Lower leg skin (tissue), 3 donors: ENCODE data around the gene CALHM3.

Experiments used
- POLR2A ChIP-seq, 2 donors: fragments of 450-650 bp; IDR thresholded peaks; one replicate each; pipeline ENCODE4 v1.6.1; 2016 to 2017; ENCODE audit warnings: antibody characterized with exemption in 2 of 2, mild to moderate bottlenecking in 1 of 2, moderate library complexity in 1 of 2
- TF ChIP-seq, protein P1 (sequence below), 3 donors: fragments of 450-650 bp; IDR thresholded peaks; one replicate each; pipeline ENCODE4 v1.5.1; 2016; ENCODE audit warnings: antibody characterized with exemption in 3 of 3, mild to moderate bottlenecking in 3 of 3, moderate library complexity in 2 of 3

DNA sequence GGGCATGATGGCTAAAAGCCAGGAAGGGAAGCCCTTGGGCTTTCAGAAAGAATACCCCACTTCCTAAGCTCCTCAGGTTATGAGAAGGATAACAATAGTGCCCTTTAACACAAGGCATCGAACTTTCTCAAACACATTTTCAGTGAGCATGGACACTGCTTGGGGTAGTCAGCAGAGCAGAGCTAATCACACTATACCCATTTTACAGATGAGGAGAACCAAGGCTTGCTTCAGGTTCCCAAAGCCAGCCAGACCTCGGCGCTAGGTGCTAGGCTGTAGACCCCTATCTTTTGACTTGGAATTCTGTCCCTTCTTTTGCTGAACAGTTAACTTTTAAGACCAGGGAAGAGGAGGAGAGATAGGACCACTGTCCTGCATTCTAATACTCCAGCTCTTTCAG lies 16.3 kb upstream of the CALHM3 start:
- TF ChIP-seq, protein P1, sequence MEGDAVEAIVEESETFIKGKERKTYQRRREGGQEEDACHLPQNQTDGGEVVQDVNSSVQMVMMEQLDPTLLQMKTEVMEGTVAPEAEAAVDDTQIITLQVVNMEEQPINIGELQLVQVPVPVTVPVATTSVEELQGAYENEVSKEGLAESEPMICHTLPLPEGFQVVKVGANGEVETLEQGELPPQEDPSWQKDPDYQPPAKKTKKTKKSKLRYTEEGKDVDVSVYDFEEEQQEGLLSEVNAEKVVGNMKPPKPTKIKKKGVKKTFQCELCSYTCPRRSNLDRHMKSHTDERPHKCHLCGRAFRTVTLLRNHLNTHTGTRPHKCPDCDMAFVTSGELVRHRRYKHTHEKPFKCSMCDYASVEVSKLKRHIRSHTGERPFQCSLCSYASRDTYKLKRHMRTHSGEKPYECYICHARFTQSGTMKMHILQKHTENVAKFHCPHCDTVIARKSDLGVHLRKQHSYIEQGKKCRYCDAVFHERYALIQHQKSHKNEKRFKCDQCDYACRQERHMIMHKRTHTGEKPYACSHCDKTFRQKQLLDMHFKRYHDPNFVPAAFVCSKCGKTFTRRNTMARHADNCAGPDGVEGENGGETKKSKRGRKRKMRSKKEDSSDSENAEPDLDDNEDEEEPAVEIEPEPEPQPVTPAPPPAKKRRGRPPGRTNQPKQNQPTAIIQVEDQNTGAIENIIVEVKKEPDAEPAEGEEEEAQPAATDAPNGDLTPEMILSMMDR (IDR thresholded peaks at IDR 0.05): no peak
- no peak for TF ChIP-seq POLR2A (IDR thresholded peaks at IDR 0.05)
